ENCODE results near the gene SLC22A14. TPM values are rescaled to one million over a fixed set of nuclear protein-coding genes. Genes with fewer than 3 reads are reported as not detected.

SLC22A14 gene
- total RNA-seq, 1 donor from 2014 or later = not detected

DNA sequence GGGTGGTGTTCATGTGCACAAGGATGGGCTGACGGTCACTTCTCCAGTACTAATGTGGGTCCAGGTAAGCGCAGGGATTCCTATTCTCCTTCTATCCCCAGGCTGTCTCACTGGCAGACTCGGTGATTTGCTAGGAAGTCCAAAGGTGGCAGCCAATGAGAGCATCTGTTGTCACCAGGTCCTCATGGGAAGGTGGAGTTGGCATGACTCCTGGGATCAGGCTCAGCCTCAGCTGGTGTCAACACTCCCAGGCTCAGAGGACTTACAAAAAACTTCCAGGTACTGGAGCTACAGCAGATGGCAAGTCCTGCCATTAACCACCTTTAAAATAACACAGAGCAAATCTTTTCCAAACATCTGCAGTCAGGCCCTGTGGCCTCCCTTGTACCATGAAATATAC is 78.3 kb downstream of the SLC22A14 start:
- H3K9me3 Mint-ChIP-seq = no peaks in the 10 kb centered on the region
- Histone ChIP-seq H3F3A (ENCODE audit: low read depth) (no peaks in the 10 kb centered on the region), H3K4me3 (no peak overlapping the region), H3K9ac (no peak overlapping the region), H3K4me2 (no peak overlapping the region), H3K36me3 (no peaks in the 10 kb centered on the region), H3K4me1 (no peaks in the 10 kb centered on the region), H3K27me3 (no peaks in the 10 kb centered on the region), H3K27ac (no peak overlapping the region), H3K79me2 (ENCODE audit: low read depth) (no peaks in the 10 kb centered on the region), H2AFZ (replicated peaks) (no peak overlapping the region), H3K9me3 (ENCODE audit: low read depth) (no peaks in the 10 kb centered on the region), H4K20me1 (ENCODE audit: low read depth) (no peaks in the 10 kb centered on the region)
- peaks cover 27% of the 10 kb centered on the region for H3K36me3 Mint-ChIP-seq
- DNase-seq (ENCODE audit: low spot score) = no peak
- TF ChIP-seq EZH2 (IDR thresholded peaks at IDR 0.05) (no peak), EZH2phosphoT487 (IDR thresholded peaks at IDR 0.05) (no peak)
- TF ChIP-seq, protein P1, sequence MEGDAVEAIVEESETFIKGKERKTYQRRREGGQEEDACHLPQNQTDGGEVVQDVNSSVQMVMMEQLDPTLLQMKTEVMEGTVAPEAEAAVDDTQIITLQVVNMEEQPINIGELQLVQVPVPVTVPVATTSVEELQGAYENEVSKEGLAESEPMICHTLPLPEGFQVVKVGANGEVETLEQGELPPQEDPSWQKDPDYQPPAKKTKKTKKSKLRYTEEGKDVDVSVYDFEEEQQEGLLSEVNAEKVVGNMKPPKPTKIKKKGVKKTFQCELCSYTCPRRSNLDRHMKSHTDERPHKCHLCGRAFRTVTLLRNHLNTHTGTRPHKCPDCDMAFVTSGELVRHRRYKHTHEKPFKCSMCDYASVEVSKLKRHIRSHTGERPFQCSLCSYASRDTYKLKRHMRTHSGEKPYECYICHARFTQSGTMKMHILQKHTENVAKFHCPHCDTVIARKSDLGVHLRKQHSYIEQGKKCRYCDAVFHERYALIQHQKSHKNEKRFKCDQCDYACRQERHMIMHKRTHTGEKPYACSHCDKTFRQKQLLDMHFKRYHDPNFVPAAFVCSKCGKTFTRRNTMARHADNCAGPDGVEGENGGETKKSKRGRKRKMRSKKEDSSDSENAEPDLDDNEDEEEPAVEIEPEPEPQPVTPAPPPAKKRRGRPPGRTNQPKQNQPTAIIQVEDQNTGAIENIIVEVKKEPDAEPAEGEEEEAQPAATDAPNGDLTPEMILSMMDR (IDR thresholded peaks at IDR 0.05) = no peak
- H3K4me3 Mint-ChIP-seq = no peak overlapping the region
- peaks cover 4% of the 10 kb centered on the region for H3K27me3 Mint-ChIP-seq (ENCODE audit: insufficient read depth, low read depth)
- H3K4me1 Mint-ChIP-seq = no peaks in the 10 kb centered on the region
- H3K27ac Mint-ChIP-seq = no peak overlapping the region

DNA sequence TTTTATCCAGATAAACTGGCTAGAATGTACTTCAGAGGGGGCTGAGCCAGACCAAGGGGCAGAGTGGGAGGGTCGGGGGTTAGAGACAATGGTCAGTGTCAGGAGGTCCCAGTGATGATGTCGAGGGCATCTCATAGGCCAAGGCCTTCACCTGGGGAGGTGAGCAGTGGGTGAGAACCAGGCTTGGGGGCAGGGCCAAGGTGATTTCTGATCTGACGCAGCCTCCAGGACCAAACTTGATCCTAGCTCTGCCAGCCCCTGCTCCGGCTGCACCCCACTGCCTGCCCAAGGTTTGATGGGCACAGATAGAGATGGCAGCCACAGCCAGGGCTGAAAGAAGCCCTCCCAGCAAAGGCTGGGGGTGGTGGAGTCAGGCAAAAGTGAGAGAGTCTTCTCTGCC is 79.4 kb downstream of the SLC22A14 start:
- peaks cover 27% of the 10 kb centered on the region for H3K36me3 Mint-ChIP-seq
- H3K27me3 Mint-ChIP-seq (ENCODE audit: insufficient read depth, low read depth) = peaks cover 4% of the 10 kb centered on the region
- H3K36me3 ChIP-seq = no peaks in the 10 kb centered on the region
- H3K4me1 ChIP-seq = no peaks in the 10 kb centered on the region
- no peaks in the 10 kb centered on the region for H3K9me3 ChIP-seq (ENCODE audit: low read depth)
- H3K4me3 ChIP-seq = no peak overlapping the region
- H4K20me1 ChIP-seq (ENCODE audit: low read depth) = no peaks in the 10 kb centered on the region
- no peak for TF ChIP-seq EZH2phosphoT487 (IDR thresholded peaks at IDR 0.05)
- TF ChIP-seq EZH2 (IDR thresholded peaks at IDR 0.05) = no peak
- TF ChIP-seq, protein P1 (IDR thresholded peaks at IDR 0.05) = no peak
- no peak for DNase-seq (ENCODE audit: low spot score)
- H3K27ac Mint-ChIP-seq = no peak overlapping the region
- no peaks in the 10 kb centered on the region for H3F3A ChIP-seq (ENCODE audit: low read depth)
- H3K27ac ChIP-seq = no peak overlapping the region
- H3K4me1 Mint-ChIP-seq = no peaks in the 10 kb centered on the region
- H3K27me3 ChIP-seq = no peaks in the 10 kb centered on the region
- no peaks in the 10 kb centered on the region for H3K9me3 Mint-ChIP-seq
- H2AFZ ChIP-seq (replicated peaks) = no peak overlapping the region
- no peaks in the 10 kb centered on the region for H3K79me2 ChIP-seq (ENCODE audit: low read depth)
- no peak overlapping the region for H3K4me2 ChIP-seq
- no peak overlapping the region for H3K4me3 Mint-ChIP-seq
- H3K9ac ChIP-seq = no peak overlapping the region

DNA sequence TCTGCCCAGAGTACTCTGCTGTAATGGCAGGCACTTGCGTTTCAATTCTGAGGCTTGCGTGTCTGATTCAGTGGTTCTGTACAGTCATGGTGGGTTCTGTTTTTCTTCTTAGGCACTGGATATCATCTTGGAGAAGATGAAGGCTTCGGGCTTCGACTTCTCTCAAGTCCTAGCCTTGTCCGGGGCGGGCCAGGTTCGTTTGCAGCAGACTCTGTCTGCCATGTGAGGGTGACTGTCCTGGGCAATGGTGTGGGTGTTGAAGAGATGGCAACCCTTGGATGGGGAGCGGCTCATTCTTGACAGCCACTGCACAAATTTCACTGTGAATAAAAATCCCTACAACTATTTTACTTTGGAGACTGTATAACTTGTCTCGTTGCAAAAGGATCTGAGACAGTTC is 80.7 kb downstream of the SLC22A14 start:
- no peak overlapping the region for H3K27ac ChIP-seq
- no peak for DNase-seq (ENCODE audit: low spot score)

DNA sequence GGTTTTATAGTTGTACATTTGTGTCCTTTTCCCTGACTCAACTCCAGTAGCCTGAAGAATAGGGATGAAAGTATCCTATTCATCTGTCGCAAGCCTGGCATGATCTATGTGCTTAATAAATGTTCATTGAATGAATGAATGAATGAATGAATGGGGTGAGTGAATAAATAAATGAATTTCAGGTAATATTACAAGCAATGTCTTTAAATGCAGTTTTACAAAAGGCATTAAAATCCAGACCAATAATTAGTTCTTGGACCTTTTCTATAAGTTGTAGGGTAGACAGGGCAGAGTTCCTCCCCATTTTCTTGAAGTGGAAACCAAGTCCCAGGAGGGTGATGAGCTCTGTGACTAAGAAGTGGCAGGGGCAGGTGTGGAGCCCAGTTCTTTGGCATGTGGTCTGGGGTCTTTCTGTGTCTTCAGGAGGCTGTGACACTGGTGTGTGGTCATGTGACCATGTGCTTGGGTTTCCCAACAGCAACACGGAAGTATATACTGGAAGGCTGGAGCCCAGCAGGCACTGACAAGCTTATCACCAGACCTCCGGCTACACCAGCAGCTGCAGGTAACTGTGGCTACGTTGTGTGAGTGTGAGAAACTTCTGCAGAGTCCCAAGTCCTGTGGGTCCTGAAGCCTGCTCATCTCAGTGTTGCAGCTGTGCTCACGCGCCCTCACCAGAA is 82.8 kb downstream of the SLC22A14 start:
- no peaks in the 10 kb centered on the region for H3F3A ChIP-seq (ENCODE audit: low read depth)
- Mint-ChIP-seq H3K4me3 (no peak overlapping the region), H3K27ac (no peak overlapping the region), H3K4me1 (no peaks in the 10 kb centered on the region), H3K36me3 (peaks cover 17% of the 10 kb centered on the region), H3K27me3 (ENCODE audit: insufficient read depth, low read depth) (no peaks in the 10 kb centered on the region), H3K9me3 (no peaks in the 10 kb centered on the region)
- H3K79me2 ChIP-seq (ENCODE audit: low read depth) = no peaks in the 10 kb centered on the region
- H3K9ac ChIP-seq = no peak overlapping the region
- no peak overlapping the region for H2AFZ ChIP-seq (replicated peaks)
- H3K4me1 ChIP-seq = no peaks in the 10 kb centered on the region
- no peak overlapping the region for H3K27ac ChIP-seq
- H3K4me3 ChIP-seq = no peak overlapping the region
- no peaks in the 10 kb centered on the region for H3K9me3 ChIP-seq (ENCODE audit: low read depth)
- H3K36me3 ChIP-seq = no peaks in the 10 kb centered on the region
- no peaks in the 10 kb centered on the region for H3K27me3 ChIP-seq
- no peak overlapping the region for H3K4me2 ChIP-seq
- TF ChIP-seq EZH2 (IDR thresholded peaks at IDR 0.05) = no peak
- TF ChIP-seq EZH2phosphoT487 (IDR thresholded peaks at IDR 0.05) = no peak
- TF ChIP-seq, protein P1 (IDR thresholded peaks at IDR 0.05) = no peak
- DNase-seq (ENCODE audit: low spot score) = no peak
- no peaks in the 10 kb centered on the region for H4K20me1 ChIP-seq (ENCODE audit: low read depth)

More for the DNA sequence above, 80.7 kb downstream of the SLC22A14 start:
- Mint-ChIP-seq H3K27me3 (ENCODE audit: insufficient read depth, low read depth) (no peaks in the 10 kb centered on the region), H3K27ac (no peak overlapping the region), H3K36me3 (peaks cover 22% of the 10 kb centered on the region), H3K4me3 (no peak overlapping the region), H3K4me1 (no peaks in the 10 kb centered on the region), H3K9me3 (no peaks in the 10 kb centered on the region)
- TF ChIP-seq EZH2phosphoT487 (IDR thresholded peaks at IDR 0.05) (no peak), EZH2 (IDR thresholded peaks at IDR 0.05) (no peak)
- Histone ChIP-seq H3K9me3 (ENCODE audit: low read depth) (no peaks in the 10 kb centered on the region), H4K20me1 (ENCODE audit: low read depth) (no peaks in the 10 kb centered on the region), H3K79me2 (ENCODE audit: low read depth) (no peaks in the 10 kb centered on the region), H3K4me2 (no peak overlapping the region), H2AFZ (replicated peaks) (no peak overlapping the region), H3F3A (ENCODE audit: low read depth) (no peaks in the 10 kb centered on the region), H3K27me3 (no peaks in the 10 kb centered on the region), H3K9ac (no peak overlapping the region), H3K4me3 (no peak overlapping the region), H3K36me3 (no peaks in the 10 kb centered on the region), H3K4me1 (no peaks in the 10 kb centered on the region)
